GM12878 (cell line): Measurements from ENCODE around the gene TMEM229B. TPM values are rescaled to one million over a fixed set of nuclear protein-coding genes. Genes with fewer than 3 reads are reported as not detected.

ENCODE experiments used
- HDAC2 ChIP-seq: fragments of 200-600 bp; sonication (generic); IDR thresholded peaks from 2 replicates; pipeline ENCODE4 v1.6.1; 2017
- MYB ChIP-seq: fragments of 150-350 bp; IDR thresholded peaks from 2 replicates; pipeline ENCODE4 v1.6.1; 2014; ENCODE audit warnings: mild to moderate bottlenecking, low read depth, low read length, borderline replicate concordance
- POU2F2 ChIP-seq: IDR thresholded peaks from 3 replicates; pipeline ENCODE4 v1.6.1; 2011; ENCODE audit warnings: low read depth, mild to moderate bottlenecking, low read length, borderline replicate concordance
- RBBP5 ChIP-seq: fragments of 200-600 bp; sonication (generic); conservative IDR thresholded peaks from 2 replicates; pipeline ENCODE4 v1.6.1; 2016
- TCF3 ChIP-seq: IDR thresholded peaks from 2 replicates; pipeline ENCODE4 v1.6.1; 2012; ENCODE audit warnings: low read depth, mild to moderate bottlenecking, low read length, borderline replicate concordance; ENCODE audit not compliant: insufficient read depth
- WRNIP1 ChIP-seq: IDR thresholded peaks from 2 replicates; pipeline ENCODE4 v1.6.1; 2011; ENCODE audit warnings: low read depth, low read length, improper control_type of control experiment, borderline replicate concordance
- ZSCAN29 ChIP-seq: fragments of 450-650 bp; IDR thresholded peaks from 2 replicates; pipeline ENCODE4 v1.6.1; 2017; ENCODE audit warnings: mild to moderate bottlenecking, moderate library complexity
- polyA plus RNA-seq, 11 experiments: library from polyadenylated mRNA; depleted of rRNA in 4 of 11; unstranded in 6 of 11; stranded (reverse) in 5 of 11; fragments of >200 nt; fragmentation: Nextera tagmentation in 4 of 11; fragmentation: Illumina TruSeq in 1 of 11; extraction: Ambion mirVana in 4 of 11; extraction: Trizol in 1 of 11; gene quantifications; 1 replicate in 1 of 11; 2 replicates in 10 of 11; pipeline versions ENCODE4 v1.2.1 to v1.2.3, GENCODE V29; 2011 to 2016; ENCODE audit warnings: inconsistent platforms in 2 of 11, missing spikeins in 2 of 11, low read depth in 1 of 11
- total RNA-seq, 4 experiments: library from RNA; depleted of rRNA in 3 of 4; stranded (reverse); fragments of >200 nt in 3 of 4; fragmentation: Illumina TruSeq in 1 of 4; extraction: Trizol in 1 of 4; gene quantifications; 2 replicates each; pipeline versions ENCODE4 v1.2.1 to v1.2.3, GENCODE V29; 2013 to 2021
- TF ChIP-seq, protein P1 (sequence below): IDR thresholded peaks from 2 replicates; pipeline ENCODE4 v1.6.1; 2011; ENCODE audit warnings: borderline replicate concordance, low read depth, mild to moderate bottlenecking, moderate library complexity, mixed read lengths, low read length; ENCODE audit not compliant: insufficient read depth; ENCODE audit errors: extremely low read length
- TF ChIP-seq, protein P2 (sequence below): IDR thresholded peaks from 2 replicates; pipeline ENCODE4 v1.6.1; 2012; ENCODE audit warnings: low read depth, low read length, improper control_type of control experiment
- TF ChIP-seq, protein P3 (sequence below): fragments of 450-650 bp; IDR thresholded peaks from 2 replicates; pipeline ENCODE4 v1.6.1; 2017; ENCODE audit warnings: mild to moderate bottlenecking, low read depth, inconsistent platforms; ENCODE audit not compliant: poor library complexity, severe bottlenecking
- TF ChIP-seq, protein P4 (sequence below): IDR thresholded peaks from 2 replicates; pipeline ENCODE4 v1.6.1; 2012; ENCODE audit warnings: low read length, inconsistent platforms
- TF ChIP-seq, protein P5 (sequence below): fragments of 450-650 bp; IDR thresholded peaks from 2 replicates; pipeline ENCODE4 v1.6.1; 2018; ENCODE audit warnings: borderline replicate concordance, mild to moderate bottlenecking; ENCODE audit not compliant: partially characterized antibody

The TMEM229B gene
- total and polyA plus RNA-seq, 10 of the 15 experiments (the other 5 are each of a cell fraction or from before 2014, with no cell fraction given), result 0.24 to 5.3 (median 1.7) TPM

DNA sequence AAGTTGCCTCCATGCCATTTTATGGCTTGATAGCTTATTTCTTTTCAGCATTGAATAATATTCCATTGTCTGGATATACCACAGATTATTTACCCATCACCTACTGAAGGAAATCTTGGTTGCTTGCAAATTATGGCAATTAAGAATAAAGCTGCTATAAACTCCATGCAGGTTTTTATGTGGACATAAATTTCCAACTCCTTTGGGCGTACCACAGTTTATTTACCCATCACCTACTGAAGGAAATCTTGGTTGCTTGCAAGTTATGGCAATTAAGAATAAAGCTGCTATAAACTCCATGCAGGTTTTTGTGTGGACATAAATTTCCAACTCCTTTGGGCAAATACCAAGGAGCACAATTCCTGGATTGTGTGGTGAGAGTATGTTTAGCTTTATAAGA, 32.0 kb upstream of the TMEM229B start (continued):
- TF ChIP-seq TCF3, result no peak
- TF ChIP-seq HDAC2, result no peak
- TF ChIP-seq, protein P1, sequence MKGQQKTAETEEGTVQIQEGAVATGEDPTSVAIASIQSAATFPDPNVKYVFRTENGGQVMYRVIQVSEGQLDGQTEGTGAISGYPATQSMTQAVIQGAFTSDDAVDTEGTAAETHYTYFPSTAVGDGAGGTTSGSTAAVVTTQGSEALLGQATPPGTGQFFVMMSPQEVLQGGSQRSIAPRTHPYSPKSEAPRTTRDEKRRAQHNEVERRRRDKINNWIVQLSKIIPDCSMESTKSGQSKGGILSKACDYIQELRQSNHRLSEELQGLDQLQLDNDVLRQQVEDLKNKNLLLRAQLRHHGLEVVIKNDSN, result no peak
- TF ChIP-seq, protein P2, sequence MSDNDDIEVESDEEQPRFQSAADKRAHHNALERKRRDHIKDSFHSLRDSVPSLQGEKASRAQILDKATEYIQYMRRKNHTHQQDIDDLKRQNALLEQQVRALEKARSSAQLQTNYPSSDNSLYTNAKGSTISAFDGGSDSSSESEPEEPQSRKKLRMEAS, result no peak
- TF ChIP-seq MYB, result no peak
- TF ChIP-seq ZSCAN29, result no peak
- TF ChIP-seq, protein P3, sequence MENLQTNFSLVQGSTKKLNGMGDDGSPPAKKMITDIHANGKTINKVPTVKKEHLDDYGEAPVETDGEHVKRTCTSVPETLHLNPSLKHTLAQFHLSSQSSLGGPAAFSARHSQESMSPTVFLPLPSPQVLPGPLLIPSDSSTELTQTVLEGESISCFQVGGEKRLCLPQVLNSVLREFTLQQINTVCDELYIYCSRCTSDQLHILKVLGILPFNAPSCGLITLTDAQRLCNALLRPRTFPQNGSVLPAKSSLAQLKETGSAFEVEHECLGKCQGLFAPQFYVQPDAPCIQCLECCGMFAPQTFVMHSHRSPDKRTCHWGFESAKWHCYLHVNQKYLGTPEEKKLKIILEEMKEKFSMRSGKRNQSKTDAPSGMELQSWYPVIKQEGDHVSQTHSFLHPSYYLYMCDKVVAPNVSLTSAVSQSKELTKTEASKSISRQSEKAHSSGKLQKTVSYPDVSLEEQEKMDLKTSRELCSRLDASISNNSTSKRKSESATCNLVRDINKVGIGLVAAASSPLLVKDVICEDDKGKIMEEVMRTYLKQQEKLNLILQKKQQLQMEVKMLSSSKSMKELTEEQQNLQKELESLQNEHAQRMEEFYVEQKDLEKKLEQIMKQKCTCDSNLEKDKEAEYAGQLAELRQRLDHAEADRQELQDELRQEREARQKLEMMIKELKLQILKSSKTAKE, result no peak
- no peak for TF ChIP-seq RBBP5
- TF ChIP-seq, protein P4, sequence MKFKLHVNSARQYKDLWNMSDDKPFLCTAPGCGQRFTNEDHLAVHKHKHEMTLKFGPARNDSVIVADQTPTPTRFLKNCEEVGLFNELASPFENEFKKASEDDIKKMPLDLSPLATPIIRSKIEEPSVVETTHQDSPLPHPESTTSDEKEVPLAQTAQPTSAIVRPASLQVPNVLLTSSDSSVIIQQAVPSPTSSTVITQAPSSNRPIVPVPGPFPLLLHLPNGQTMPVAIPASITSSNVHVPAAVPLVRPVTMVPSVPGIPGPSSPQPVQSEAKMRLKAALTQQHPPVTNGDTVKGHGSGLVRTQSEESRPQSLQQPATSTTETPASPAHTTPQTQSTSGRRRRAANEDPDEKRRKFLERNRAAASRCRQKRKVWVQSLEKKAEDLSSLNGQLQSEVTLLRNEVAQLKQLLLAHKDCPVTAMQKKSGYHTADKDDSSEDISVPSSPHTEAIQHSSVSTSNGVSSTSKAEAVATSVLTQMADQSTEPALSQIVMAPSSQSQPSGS, result no peak
- no peak for TF ChIP-seq POU2F2
- TF ChIP-seq WRNIP1, result no peak
- TF ChIP-seq, protein P5, sequence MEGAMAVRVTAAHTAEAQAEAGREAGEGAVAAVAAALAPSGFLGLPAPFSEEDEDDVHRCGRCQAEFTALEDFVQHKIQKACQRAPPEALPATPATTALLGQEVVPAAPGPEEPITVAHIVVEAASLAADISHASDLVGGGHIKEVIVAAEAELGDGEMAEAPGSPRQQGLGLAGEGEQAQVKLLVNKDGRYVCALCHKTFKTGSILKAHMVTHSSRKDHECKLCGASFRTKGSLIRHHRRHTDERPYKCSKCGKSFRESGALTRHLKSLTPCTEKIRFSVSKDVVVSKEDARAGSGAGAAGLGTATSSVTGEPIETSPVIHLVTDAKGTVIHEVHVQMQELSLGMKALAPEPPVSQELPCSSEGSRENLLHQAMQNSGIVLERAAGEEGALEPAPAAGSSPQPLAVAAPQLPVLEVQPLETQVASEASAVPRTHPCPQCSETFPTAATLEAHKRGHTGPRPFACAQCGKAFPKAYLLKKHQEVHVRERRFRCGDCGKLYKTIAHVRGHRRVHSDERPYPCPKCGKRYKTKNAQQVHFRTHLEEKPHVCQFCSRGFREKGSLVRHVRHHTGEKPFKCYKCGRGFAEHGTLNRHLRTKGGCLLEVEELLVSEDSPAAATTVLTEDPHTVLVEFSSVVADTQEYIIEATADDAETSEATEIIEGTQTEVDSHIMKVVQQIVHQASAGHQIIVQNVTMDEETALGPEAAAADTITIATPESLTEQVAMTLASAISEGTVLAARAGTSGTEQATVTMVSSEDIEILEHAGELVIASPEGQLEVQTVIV, result no peak
